PC-9 (cell line): ENCODE results near the gene SLC7A4. TPM values are rescaled to one million over a fixed set of nuclear protein-coding genes. Genes with fewer than 3 reads are reported as not detected.

Source experiments
- BruUV-seq: library from RNA; stranded (reverse); fragments of 400-500 nt; replicated peaks from 2 replicates; lab custom pipeline; 2021; lab: Mats Ljungman, UMichigan
- CTCF ChIA-PET: fragments of 300-600 bp; sonication (Branson Sonifier 250); formaldehyde crosslinking; loops from one replicate; lab custom pipeline; 2022; ENCODE audit warnings: antibody characterized with exemption; lab: Charles Lee
- POLR2A ChIA-PET: fragments of 300-600 bp; sonication (Branson Sonifier 250); formaldehyde crosslinking; loops from one replicate; lab custom pipeline; 2022; ENCODE audit warnings: antibody characterized with exemption; ENCODE audit not compliant: unreplicated experiment; lab: Charles Lee
- DNase-seq, 2 experiments: peaks; one replicate each; pipeline versions ENCODE4 v3.0.0 to v3.0.0-alpha.2; 2015 to 2022; ENCODE audit warnings: mixed read lengths in 1 of 2
- H2AFZ ChIP-seq: fragments of 200-600 bp; sonication (generic); 2 replicates; pipeline ENCODE4 v1.8.1; 2017; ENCODE audit warnings: antibody characterized with exemption
- H3F3A ChIP-seq: fragments of 200-600 bp; sonication (generic); 2 replicates; pipeline ENCODE4 v1.8.1; 2017; ENCODE audit warnings: antibody characterized with exemption, mild to moderate bottlenecking, low read depth; ENCODE audit not compliant: insufficient read depth
- H3K27ac ChIP-seq: fragments of 200-600 bp; sonication (generic); 2 replicates; pipeline ENCODE4 v1.6.1; 2016; ENCODE audit warnings: mixed run types
- H3K27me3 ChIP-seq: fragments of 200-600 bp; sonication (generic); 2 replicates; pipeline ENCODE4 v1.6.1; 2016; ENCODE audit warnings: low read depth, mixed run types; ENCODE audit not compliant: insufficient read depth
- H3K36me3 ChIP-seq: fragments of 200-600 bp; sonication (generic); 2 replicates; pipeline ENCODE4 v1.6.1; 2016; ENCODE audit warnings: low read depth, mixed run types
- H3K4me1 ChIP-seq: fragments of 200-600 bp; sonication (generic); replicated peaks from 2 replicates; pipeline ENCODE4 v1.6.1; 2016; ENCODE audit warnings: mixed run types; ENCODE audit not compliant: insufficient read depth
- H3K4me2 ChIP-seq: fragments of 200-600 bp; sonication (generic); 2 replicates; pipeline ENCODE4 v1.6.1; 2017; ENCODE audit warnings: mixed run types
- H3K4me3 ChIP-seq: fragments of 200-600 bp; sonication (generic); 2 replicates; pipeline ENCODE4 v1.6.1; 2016; ENCODE audit warnings: mixed run types
- H3K79me2 ChIP-seq: fragments of 200-600 bp; sonication (generic); 2 replicates; pipeline ENCODE4 v1.6.1; 2017; ENCODE audit warnings: low read depth, mixed run types
- H3K9me2 ChIP-seq: fragments of 200-600 bp; sonication (generic); 2 replicates; pipeline ENCODE4 v1.8.1; 2017; ENCODE audit warnings: mild to moderate bottlenecking; ENCODE audit not compliant: insufficient read depth
- H3K9me3 ChIP-seq: fragments of 200-600 bp; sonication (generic); 2 replicates; pipeline ENCODE4 v1.8.1; 2016; ENCODE audit warnings: low read depth; ENCODE audit not compliant: insufficient read depth
- H4K20me1 ChIP-seq: fragments of 200-600 bp; sonication (generic); 2 replicates; pipeline ENCODE4 v1.8.1; 2017; ENCODE audit not compliant: insufficient read depth
- CTCF ChIP-seq: fragments of 200-600 bp; sonication (generic); conservative IDR thresholded peaks from 2 replicates; pipeline ENCODE4 v1.6.1; 2017; ENCODE audit warnings: mixed run types, antibody characterized with exemption, mild to moderate bottlenecking, moderate library complexity
- EZH2 ChIP-seq: fragments of 200-600 bp; sonication (generic); IDR thresholded peaks from 2 replicates; pipeline ENCODE4 v1.8.0; 2017; ENCODE audit warnings: antibody characterized with exemption, low read depth
- intact Hi-C: fragments of 100-400 bp; cut with micrococcal nuclease; formaldehyde crosslinking; loops from one replicate; pipeline ENCODE4 v1.10.0; 2022; ENCODE audit not compliant: unreplicated experiment
- microRNA-seq: library from miRNA; unstranded; fragments of <30 nt; microRNA quantifications from one replicate; pipeline ENCODE4 v1.2.0, GENCODE V29; 2021; ENCODE audit warnings: borderline number of aligned reads, borderline replicate concordance
- total RNA-seq: library from RNA; stranded (reverse); gene quantifications from 2 replicates; pipeline ENCODE4 v1.2.3, GENCODE V29; 2021

The SLC7A4 gene
- total RNA-seq, 1 experiment from 2014 or later, result not detected

GRCh38 chr22:20979243-20979809 is 53.0 kb downstream of the SLC7A4 start:
- POLR2A ChIA-PET, result no interaction called here
- Histone ChIP-seq H3K36me3 (no peaks in the 10 kb centered on the region), H2AFZ (no peak overlapping the region), H3K4me1 (peaks cover 8% of the 10 kb centered on the region; the same call in 1 of the 2 replicates), H3K9me3 (peaks cover 5% of the 10 kb centered on the region; the same call in 1 of the 2 replicates), H3K9me2 (no peaks in the 10 kb centered on the region), H3K27me3 (no peaks in the 10 kb centered on the region), H3K79me2 (no peaks in the 10 kb centered on the region), H3K4me3 (no peak overlapping the region), H4K20me1 (no peaks in the 10 kb centered on the region), H3F3A (no peaks in the 10 kb centered on the region), H3K27ac (no peak overlapping the region), H3K4me2 (no peak overlapping the region)
- no peak for DNase-seq
- BruUV-seq, result no TSS peak
- no peak for TF ChIP-seq CTCF
- no peak for TF ChIP-seq EZH2
- CTCF ChIA-PET, result no interaction called here
- intact Hi-C loops, result no loop called here

Small RNAs within 50 kb of the gene (microRNA-seq; reads per million reads assigned to microRNA genes)
- not detected for gene MIR649

Other genes starting within 250 kb of the SLC7A4 start
- 24.7 and 27.9 TPM in 2 replicates for gene PI4KA, start 173.8 kb downstream of the SLC7A4 start, total RNA-seq
- gene SNAP29, start 173.6 kb downstream of the SLC7A4 start, total RNA-seq, result 13.5 and 17.8 TPM in 2 replicates
- 45.8 and 49.7 TPM in 2 replicates for gene CRKL, start 115.2 kb downstream of the SLC7A4 start, total RNA-seq
- 6.9 and 7.4 TPM in 2 replicates for gene AIFM3, start 65.3 kb downstream of the SLC7A4 start, total RNA-seq
- gene LZTR1, start 50.3 kb downstream of the SLC7A4 start, total RNA-seq, result 23.2 and 23.4 TPM in 2 replicates
- gene THAP7, start 30.4 kb downstream of the SLC7A4 start, total RNA-seq, result 16.4 and 17.0 TPM in 2 replicates
- 2.4 and 2.7 TPM in 2 replicates for gene P2RX6, start 17.4 kb downstream of the SLC7A4 start, total RNA-seq
- 0.25 TPM in 1 of 2 replicates, not detected in the other for gene LRRC74B, start 13.4 kb upstream of the SLC7A4 start, total RNA-seq